GF-D8 (cell line): ENCODE measurements around the gene MYO3A.
"Not testable (repeated sequence)": the region's sequence is repeated elsewhere in the genome, so short reads cannot be mapped to it uniquely, and the experiment has no call there.

ENCODE experiments used
- DNase-seq: peaks from one replicate; lab custom pipeline; 2025; lab: John Stamatoyannopoulos, UW

The MYO3A gene

GRCh38 chr10:25988583-25988982 is 54.6 kb downstream of the MYO3A start:
- DNase-seq, result no peak

- no peak for DNase-seq
Measured at GRCh38 chr10:25989951-25990350, 55.9 kb downstream of the MYO3A start.

- DNase-seq, result no peak
Measured at GRCh38 chr10:25999295-25999981, 65.4 kb downstream of the MYO3A start.

DNA sequence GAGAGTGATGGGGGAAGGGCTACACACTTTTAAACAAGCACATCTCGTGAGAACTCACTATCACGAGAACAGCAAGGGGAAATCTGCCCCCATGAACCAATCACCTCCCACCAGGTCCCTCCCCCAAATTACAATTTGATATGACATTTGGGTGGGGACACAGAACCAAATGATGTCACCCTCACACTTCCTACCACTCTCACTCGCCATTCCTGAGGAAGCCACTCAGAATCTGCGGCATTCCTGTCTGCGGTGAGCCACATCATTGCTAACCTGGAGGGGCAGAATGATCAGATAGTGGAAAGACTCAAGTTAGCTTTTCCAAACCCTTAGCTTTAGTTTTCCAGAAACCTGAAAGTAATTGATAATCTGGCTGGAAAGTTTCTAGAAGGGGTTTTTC is 66.9 kb downstream of the MYO3A start:
- no peak for DNase-seq

DNA sequence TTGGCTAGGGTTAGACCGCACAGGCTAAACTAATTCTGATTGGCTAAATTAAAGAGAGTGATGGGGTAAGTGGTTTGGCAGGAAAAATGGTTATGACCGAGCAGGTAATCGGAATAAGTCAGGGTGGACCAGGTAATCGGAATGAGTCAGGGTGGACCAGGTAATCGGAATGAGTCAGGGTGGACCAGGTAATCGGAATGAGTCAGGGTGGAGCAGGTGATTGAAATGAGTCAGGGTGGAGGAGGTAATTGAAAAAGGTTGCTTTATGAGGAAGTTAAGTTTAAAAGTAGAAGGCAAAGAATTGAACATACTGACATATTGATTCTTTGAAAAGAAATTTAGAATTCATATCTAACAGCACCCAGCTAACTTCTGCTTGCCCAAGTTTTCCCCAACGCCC is 68.4 kb downstream of the MYO3A start:
- not testable (repeated sequence) for DNase-seq

DNA sequence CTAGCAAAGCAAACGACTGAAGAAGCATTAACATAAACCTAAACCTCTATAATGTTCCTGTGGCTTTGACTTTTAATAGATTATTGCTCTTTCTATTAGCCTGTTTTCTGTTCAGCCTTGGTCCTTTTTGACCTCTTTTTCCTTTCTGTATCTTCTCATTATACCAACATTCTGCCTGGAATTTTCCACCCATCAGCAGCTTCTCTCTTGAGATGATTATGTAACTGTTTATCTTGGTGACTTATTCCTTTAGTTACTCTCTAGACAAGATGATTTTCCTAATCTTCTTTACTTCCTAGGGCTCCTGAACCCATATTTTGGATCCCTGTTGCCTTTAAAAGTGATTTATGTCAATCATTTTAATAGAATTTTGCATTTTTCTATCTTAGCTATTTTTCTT is 81.1 kb downstream of the MYO3A start:
- no peak for DNase-seq

GRCh38 chr10:26022831-26023230 is 88.8 kb downstream of the MYO3A start:
- DNase-seq, result no peak

DNA sequence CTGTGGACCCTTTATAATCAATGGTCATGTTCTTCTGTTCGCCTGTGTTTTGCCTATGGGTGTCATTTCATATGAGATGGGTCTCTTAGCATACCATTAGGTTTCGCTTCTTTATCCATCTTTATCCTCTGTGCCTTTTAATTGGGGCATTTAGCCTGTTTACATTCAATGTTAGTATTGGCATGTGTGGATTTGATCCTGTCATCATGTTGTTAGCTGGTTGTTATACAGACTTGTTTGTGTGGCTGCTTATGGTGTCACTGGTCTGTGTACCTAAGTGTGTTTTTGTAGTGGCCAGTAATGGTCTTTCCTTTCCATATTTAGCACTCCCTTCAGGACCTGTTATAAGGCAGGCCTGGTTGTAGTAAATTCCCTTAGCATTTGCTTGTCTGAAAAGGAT is 90.3 kb downstream of the MYO3A start:
- DNase-seq, result no peak

- DNase-seq, result no peak
Measured at GRCh38 chr10:26025523-26025922, 91.5 kb downstream of the MYO3A start.

GRCh38 chr10:26029858-26030257 is 95.8 kb downstream of the MYO3A start:
- no peak for DNase-seq

DNA sequence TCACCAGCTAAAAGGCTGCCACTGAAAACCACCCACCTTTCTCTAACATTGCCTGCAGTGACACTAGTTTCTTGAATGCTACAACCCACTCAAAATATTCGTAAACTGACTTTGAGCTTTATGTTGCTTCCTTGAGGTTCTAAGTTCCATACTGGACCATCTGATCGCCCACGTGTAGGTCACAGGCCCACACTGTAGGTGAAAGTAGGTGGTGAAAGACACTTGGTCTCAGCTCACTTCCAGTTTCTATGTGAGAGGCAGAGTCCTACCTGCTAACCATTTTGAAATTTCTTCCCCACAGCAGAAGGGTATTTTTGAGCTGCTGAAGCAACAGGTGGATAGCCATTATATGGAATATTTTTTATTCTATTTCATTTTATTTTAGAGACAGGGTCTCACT is 97.3 kb downstream of the MYO3A start:
- no peak for DNase-seq

GRCh38 chr10:26043469-26043868 is 109.4 kb downstream of the MYO3A start:
- no peak for DNase-seq

DNA sequence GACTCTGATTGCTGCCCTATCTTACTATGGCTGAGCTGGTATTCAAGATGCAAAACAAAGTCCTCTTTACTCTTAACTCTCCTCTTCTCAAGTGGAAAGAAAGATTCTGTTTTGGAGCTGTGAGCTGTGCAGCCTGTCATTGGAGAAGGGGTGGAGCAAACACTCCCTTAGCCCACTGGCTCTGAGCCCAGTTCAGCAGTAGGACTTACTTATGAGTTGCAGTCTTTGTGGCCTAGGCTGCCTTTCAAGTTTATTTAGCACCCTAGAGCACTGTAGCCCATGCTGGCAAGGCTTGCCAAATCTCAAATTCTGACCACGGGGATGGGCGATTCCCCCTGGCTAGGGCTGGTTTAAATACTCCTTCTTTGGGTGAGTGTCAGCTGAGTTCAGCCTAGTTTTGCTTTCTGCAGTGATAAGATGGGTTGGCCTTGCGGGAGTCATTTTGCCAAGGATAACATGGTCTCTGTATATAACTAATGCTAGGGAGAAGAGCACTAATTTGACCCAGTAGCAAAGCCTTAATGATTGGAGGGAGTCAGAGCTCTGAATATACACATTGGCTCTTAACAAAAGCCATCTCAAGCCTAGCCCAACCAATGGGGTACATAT is 110.2 kb downstream of the MYO3A start:
- DNase-seq, result no peak

DNA sequence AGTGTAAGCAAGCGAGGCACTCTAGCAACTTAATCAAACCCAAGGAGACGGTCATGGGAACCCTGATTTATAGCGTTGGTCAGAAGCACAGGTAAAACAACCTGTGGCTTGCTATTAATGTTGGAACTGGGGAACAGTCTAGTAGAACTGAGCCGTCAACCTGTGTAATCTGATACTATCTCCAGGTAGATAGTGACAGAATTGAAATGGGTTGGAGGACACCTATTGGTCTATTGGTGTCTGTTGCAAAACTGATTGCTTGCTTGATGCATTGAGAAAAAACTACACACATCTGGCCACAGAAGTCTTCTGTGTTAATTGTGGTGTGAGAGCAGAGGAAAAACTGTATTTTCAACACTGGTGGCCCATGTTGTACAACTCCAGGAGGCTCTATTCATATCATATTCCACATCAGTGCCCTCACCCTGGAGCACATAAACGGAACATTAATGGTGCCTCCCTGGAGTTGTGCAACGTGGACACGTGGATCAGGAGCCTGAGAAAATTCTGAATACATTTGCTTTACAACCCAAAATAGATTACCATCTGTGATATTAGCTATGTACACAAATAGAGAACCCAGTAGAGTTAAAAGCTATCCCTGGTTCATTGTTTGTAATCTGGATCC is 112.2 kb downstream of the MYO3A start:
- no peak for DNase-seq

- no peak for DNase-seq
Measured at GRCh38 chr10:26048756-26049155, 114.7 kb downstream of the MYO3A start.

DNA sequence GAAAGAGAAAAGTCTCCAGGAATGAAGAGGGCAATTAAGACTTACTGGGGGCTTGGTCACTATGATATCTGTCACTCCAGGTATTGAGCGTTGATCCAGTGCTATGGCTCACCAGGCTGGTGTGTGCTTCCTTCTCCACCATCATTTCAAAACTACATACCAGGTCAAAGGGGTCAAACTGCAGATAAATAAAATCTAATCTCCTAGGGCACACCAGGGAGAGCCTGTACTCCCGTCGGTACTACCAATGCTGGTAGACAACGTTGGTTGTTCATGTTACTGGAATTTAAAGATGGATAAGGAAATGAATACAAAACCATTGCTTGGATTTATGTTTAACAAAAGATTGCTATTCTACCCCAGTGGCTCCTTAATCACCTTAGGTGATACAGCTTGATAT is 118.3 kb downstream of the MYO3A start:
- no peak for DNase-seq

DNA sequence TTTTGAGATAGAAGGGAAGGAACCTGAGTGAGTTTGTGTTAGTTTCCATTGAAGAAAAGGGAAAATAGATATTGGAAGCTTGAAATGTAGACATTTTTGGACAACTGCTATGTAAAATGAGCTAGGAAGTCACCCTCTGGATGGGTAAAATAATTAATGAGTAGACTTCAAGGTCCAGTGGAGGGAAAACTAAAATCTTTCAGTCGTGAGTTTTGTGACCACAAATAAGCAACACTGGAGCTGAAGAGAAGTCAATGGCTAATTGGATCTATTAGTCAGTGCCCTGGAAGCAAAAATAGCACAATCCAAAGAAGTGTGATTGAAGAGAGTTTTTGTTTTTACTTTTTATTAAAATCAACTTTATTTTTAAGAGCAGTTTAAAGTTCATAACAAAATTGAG is 123.4 kb downstream of the MYO3A start:
- DNase-seq, result no peak

DNA sequence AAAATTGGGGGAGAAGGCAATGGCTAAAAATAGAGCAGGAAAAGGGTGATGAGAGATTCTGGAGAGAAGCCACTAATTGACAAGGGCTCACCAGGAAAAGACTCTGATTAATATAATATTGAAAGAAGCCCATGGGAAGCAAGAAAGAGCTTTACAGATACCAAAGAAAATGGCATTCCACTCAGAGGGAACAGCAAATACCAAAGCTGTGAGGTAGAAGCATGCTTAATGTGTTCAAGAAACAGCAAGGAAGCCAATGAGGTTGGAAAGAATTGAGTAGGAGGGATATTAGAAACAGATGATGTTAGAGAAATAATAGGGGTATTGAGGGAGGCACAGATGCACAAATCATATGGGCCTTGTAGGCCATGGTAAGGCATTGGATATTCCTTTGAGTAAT is 130.1 kb downstream of the MYO3A start:
- no peak for DNase-seq

- no peak for DNase-seq
Measured at GRCh38 chr10:26067680-26068079, 133.7 kb downstream of the MYO3A start.

- DNase-seq, result not testable (repeated sequence)
Measured at GRCh38 chr10:26080971-26081370, 146.9 kb downstream of the MYO3A start.

DNA sequence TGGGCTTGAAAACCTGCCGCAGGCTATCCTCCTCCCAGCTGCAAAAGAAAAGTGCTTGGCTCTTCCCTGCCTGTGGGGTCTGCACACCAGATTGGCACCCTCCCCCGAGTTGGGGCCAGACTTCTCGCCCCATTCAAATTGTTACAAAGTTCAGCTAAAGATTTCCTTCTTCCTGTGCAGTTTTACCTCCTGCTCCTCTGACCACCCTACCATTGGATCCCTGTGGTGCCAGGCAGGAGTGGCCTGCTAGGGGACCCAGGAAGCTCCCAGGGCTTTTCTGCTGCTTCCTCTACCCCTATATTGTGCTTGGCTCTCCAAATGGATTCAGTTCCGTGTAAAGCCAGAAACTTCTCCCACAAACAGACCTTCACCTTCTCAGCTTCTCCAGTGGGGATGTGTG is 147.4 kb downstream of the MYO3A start:
- DNase-seq, result no peak

GRCh38 chr10:26085549-26085948 is 151.5 kb downstream of the MYO3A start:
- no peak for DNase-seq

DNA sequence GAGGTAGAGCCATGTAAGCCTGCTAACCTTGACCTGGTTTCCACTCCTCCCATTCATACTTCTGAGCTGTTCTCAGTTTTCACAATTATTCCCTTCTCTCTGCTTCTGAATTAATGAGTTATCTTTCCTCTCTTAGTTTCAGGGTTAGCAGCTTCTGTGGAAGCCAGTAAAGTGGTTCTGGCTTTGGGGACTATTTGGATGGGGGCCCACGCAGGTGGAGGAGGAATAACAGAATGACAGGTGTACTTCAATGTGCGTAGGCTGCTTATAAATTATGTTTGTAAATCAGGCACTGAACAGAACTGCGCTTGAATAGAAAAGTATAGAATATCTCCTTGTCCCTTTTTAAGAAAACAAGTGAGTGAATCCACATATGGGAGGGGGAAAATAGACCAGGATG is 153.6 kb downstream of the MYO3A start:
- DNase-seq, result no peak

GRCh38 chr10:26090026-26090425 is 156.0 kb downstream of the MYO3A start:
- DNase-seq, result no peak
